ENCODE results near the gene SEPSECS. TPM values are rescaled to one million over a fixed set of nuclear protein-coding genes. Genes with fewer than 3 reads are reported as not detected.

The SEPSECS gene
- total and polyA plus RNA-seq, 2 donors from 2014 or later = 7.3 to 13.8 TPM

GRCh38 chr4:25070545-25070944 is 89.7 kb downstream of the SEPSECS start:
- no peak for TF ChIP-seq CTCF (IDR thresholded peaks at IDR 0.05; ENCODE audit: borderline replicate concordance, extremely low read depth, insufficient read depth)

More at GRCh38 chr4:25070545-25070944, 89.7 kb downstream of the SEPSECS start:
- Histone ChIP-seq H3K4me1 (ENCODE audit: control insufficient read depth in 2 of 3, insufficient read depth in 2 of 3, low read depth in 1 of 3, low read length in 3 of 3) (peaks cover 0 to 4% (median 0%) of the 10 kb centered on the region in 3 donors), H3K9ac (ENCODE audit: low read length in 3 of 3) (no peak overlapping the region), H3K4me3 (ENCODE audit: low read length in 3 of 3) (no peak overlapping the region), H3K9me3 (ENCODE audit: control insufficient read depth in 2 of 3, insufficient read depth in 1 of 3, low read length in 3 of 3) (no peaks in the 10 kb centered on the region), H3K27ac (ENCODE audit: low read depth in 2 of 2, low read length in 2 of 2) (no peak overlapping the region), H3K27me3 (ENCODE audit: control insufficient read depth, insufficient read depth, low read length) (no peaks in the 10 kb centered on the region), H3K36me3 (ENCODE audit: control insufficient read depth in 2 of 3, insufficient read depth in 3 of 3, low read length in 3 of 3) (no peaks in the 10 kb centered on the region)
- DNase-seq = peak in 1 of 5 donors; percentile 21
- intact Hi-C loops (cut with DNase I) = no loop called here
- no peak for FAIRE-seq

Other genes with a start within 250 kb of the SEPSECS start
- 21.8 TPM for gene CCDC149, start 247.4 kb downstream of the SEPSECS start, total RNA-seq
- gene CCDC149, start 247.4 kb downstream of the SEPSECS start, polyA plus RNA-seq (ENCODE audit: insufficient read depth, low read depth, low replicate concordance) = 6.9 TPM
- gene LGI2, start 129.5 kb downstream of the SEPSECS start, total RNA-seq = 7.5 TPM
- 4.8 TPM for gene LGI2, start 129.5 kb downstream of the SEPSECS start, polyA plus RNA-seq (ENCODE audit: insufficient read depth, low read depth, low replicate concordance)
- gene PI4K2B, start 73.6 kb upstream of the SEPSECS start, total RNA-seq = 11.8 TPM
- 7.1 TPM for gene PI4K2B, start 73.6 kb upstream of the SEPSECS start, polyA plus RNA-seq (ENCODE audit: insufficient read depth, low read depth, low replicate concordance)
- gene ZCCHC4, start 152.3 kb upstream of the SEPSECS start, total RNA-seq = 8.4 TPM
- 4.3 TPM for gene ZCCHC4, start 152.3 kb upstream of the SEPSECS start, polyA plus RNA-seq (ENCODE audit: insufficient read depth, low read depth, low replicate concordance)
- 28.4 TPM for gene ANAPC4, start 216.8 kb upstream of the SEPSECS start, total RNA-seq
- 16.6 TPM for gene ANAPC4, start 216.8 kb upstream of the SEPSECS start, polyA plus RNA-seq (ENCODE audit: insufficient read depth, low read depth, low replicate concordance)

All from kidney (tissue), 14 donors.